C1 segment of cervical spinal cord (tissue), 14 donors: ENCODE measurements around the gene ARMH3.
"Not testable (repeated sequence)": the region's sequence is repeated elsewhere in the genome, so short reads cannot be mapped to it uniquely, and the experiment has no call there.

Source experiments
- DNase-seq, 14 donors: peaks; one replicate each; lab custom pipeline; 2025; lab: John Stamatoyannopoulos, UW

Gene ARMH3

GRCh38 chr10:101993221-101993620 lies 62.8 kb downstream of the ARMH3 start:
- DNase-seq: no peak

DNA sequence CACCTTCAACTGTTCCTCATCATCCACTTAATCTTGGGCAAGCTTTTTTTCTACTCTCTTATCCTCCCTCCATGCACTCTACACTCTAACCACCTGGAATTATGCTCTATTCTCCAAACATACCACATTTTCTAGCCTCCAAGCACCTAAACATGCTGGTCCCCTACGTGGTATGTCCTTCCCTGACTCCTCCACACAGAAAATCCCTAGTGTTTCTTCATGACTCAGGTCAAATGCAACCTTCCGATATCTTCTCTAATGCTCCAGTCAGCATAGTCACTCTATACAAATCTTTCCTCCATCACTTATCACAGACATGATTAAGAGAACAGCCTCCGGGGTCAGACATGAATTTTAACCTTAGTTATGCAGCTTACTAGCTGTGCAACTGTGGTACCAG lies 68.8 kb downstream of the ARMH3 start:
- no peak for DNase-seq

DNA sequence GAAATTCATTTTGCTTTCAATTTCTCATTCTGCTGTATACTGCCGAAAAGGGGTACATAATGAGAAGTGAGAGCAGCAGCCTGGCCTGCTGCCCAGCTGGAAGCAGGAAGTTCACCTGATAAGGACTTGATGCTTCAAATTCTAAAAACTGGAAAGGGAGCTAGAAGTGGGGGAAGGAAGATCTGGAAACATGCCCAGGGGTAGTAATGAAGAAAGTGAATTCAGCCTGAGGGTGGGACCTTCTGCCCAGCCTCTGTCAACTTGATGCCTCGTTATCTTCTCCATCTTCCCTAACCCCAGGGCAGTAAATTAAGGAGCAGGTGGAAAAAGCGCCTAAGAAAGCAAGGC lies 69.4 kb downstream of the ARMH3 start:
- no peak for DNase-seq

DNA sequence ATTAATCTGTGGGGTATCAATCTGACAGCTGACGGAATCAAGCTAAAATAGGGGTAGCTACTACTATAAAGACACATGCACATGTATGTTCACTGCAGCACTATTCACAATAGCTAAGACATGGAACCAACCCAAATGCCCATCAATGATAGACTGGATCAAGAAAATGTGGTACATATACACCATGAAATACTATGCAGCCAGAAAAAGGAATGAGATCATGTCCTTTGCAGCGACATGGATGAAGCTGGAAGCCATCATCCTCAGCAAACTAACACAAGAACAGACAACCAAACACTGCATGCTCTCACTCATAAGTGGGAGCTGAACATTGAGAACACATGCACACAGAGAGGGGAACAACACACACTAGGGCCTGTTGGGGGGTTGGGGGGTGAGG lies 75.3 kb downstream of the ARMH3 start:
- not testable (repeated sequence) for DNase-seq

DNA sequence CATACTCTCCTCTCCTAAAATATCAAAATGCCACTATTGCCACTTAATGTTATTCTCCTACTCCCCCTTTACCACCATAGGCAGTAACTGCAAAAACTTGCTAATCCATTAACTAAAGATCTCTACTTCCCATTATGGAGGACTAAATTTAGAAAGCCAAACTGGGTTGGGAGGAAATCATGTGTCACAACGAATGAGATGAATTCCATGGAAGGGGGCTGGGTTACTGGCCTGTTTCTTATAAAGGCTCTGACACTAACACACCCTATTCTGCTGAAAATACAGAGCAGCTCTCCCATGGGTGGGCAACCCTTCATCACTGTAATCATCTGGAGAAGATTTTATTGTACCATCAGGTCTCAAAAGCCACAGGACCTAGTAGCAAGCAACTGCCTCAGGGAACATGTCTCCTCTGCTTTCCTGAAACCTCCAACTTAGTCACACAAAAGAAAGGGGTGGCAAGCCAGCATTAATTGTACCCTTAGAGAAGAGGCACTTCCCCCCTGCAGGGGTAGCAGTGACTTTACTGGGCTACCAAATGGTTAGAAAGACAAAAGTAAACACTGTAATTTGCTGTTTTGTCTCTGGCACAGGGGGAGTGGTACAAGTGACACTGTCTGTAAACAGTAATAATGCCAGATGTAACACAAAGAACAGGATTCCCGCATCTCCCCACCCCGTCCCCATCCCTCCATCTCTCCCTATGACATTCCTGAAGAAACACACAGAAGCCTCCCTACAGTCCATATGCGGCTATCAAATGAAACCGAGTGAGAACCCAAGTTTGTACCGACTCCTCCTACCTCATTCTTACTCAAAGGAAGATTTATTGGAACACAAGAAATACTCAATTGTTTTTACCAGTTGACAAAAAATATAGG lies 81.6 kb downstream of the ARMH3 start:
- peak in 3 of 14 donors; percentile 2 to 11 (median 4) for DNase-seq

DNA sequence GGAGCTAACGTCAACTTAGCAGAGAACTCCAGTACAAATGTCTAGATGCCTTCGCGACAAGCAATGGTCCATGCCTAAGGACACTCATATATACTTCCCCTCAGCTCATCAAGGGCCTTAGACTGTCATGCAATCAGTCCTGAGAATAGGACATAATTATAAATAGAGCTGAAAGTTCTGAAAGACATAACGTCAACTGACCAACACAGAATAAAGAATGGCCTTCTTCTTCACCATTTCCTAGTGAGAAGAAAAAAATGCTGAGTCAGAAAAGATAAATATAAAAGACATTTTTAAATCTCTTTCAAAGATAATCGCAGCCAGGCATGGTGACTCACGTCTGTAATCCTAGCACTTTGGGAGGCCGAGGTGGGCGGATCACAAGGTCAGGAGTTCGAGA lies 83.2 kb downstream of the ARMH3 start:
- DNase-seq: no peak

DNA sequence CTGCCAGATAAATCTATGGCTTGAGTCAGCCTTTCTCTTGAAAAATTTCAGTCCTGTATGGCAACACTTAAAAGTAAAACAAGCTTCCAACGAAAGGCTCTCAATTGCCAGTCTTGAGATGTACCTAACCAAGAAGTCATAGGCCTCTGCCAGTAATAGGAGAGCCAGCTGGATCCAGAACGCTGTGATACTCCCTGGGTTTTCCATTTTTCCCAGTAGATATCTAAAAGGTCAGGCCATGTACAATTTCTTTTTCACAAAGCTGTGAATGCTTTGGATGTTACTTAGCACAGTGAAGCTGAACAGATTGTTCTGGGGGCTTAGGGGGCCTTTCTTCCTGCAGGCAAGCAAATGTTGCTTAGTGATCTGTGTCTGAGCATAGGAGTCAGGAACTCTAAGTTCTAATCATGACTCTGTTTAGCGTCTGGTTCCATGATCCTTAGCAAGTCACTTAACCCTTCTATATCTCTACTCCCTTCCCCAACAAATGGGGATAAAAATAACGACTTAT lies 86.5 kb downstream of the ARMH3 start:
- no peak for DNase-seq

DNA sequence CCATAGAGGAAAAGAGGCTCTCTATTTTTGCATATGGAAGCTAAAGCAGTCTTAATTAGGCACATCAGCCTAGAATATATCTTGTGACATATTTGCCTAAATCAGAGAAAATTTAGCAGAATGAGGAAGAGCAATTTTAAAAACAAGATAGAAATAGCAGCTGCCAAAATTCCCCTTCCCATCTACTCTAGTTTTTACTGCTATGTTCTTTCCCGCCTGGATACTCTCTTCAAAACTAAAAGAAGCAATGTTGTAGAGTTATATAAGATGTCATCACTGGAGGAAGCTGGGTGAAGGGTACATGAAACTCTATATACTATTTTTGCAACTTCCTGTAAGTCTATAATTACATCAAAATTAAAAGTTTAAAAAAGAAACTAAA lies 87.0 kb downstream of the ARMH3 start:
- no peak for DNase-seq

DNA sequence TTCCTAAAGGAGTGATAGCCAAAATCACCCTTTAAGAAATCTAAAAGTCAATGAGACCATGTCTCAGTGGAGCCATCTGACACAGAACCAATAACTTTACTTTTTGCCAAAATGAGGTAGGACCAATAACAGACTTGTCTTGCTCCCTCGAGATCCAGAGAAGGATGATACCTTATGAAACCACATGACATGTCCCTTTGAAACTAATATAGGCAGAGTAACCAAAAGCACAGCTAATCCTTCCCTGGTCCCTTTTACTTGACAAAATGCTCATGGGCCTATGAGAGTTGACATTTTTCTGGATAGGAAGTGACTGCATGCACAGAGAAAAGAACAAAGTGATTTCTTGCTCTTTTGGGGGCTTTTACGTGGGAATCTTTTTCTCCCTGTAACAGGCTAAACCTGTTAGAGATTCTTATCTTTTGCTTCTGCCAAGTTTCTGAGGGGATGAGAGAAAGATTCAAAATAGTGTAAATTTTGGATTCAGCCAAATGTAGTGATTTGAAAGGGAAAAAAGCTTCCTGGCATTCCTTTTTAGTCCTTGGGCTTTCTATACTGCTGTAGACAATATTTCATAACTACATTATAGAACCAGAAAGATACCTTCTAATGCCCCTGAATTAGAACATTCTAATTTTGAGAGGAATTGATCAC lies 87.6 kb downstream of the ARMH3 start:
- no peak for DNase-seq

- no peak for DNase-seq
These were observed 88.3 kb downstream of the ARMH3 start for GRCh38 chr10:101967713-101968112.

DNA sequence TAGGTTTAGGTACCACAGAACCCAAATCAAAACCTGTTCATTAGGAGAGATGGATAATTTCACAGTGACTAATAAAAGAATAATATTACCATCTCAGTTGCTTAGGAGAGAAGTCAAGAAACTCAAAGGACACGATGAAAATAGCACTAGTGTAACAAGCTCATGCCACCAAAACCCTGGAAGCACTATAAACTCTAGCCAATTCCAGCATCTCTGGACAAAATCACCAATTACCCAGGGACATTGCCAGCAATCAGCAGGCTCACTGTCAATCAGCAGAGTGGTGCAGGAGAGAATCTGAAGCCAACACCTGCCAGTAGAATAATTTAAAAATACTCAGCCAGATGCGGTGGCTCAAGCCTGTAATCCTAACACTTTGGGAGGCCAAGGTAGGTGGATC lies 88.9 kb downstream of the ARMH3 start:
- no peak for DNase-seq

GRCh38 chr10:101965075-101965765 lies 90.8 kb downstream of the ARMH3 start:
- DNase-seq: no peak

DNA sequence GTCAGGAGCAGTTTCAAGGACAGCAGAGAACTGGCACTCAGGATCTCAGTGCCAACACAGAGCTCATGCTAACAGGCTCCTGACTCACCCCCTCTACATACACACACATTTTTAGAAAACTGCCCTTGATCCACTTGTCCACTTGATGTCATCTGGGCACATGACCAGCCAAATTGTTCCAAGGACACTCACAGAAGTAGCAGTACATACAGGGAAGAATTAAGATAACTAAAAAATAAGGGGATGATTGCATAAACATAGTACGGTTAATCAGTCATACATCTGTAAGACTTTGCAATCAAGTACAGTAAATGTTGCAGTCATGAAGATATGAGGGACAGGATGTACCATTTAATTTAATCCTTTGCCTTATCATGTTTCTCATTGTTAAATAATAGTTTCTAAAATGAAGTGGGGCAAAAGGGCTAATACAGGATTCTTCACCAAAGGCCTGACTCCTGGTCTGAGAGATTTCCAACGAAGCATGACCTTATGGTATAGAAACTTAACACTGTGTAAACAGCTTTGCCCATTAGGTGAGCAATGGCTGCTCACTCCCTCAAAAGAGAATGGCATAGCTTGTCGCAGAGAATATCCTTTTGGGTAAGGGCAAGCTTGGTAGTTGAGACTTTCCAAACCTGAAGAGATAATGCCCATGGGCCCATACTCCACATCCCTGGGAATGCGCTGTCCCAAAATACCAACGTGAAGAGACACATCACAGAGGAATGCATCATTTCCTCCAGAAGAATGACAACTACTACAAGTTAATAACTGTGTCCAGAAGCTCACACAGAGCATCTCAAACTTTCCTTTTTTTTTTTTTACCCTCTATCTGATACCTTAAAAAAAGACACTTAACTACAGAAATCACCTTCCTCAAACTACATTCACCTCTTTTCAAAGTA lies 94.1 kb downstream of the ARMH3 start:
- DNase-seq: no peak

- DNase-seq: no peak
These were observed 95.0 kb downstream of the ARMH3 start for GRCh38 chr10:101960879-101961395.

DNA sequence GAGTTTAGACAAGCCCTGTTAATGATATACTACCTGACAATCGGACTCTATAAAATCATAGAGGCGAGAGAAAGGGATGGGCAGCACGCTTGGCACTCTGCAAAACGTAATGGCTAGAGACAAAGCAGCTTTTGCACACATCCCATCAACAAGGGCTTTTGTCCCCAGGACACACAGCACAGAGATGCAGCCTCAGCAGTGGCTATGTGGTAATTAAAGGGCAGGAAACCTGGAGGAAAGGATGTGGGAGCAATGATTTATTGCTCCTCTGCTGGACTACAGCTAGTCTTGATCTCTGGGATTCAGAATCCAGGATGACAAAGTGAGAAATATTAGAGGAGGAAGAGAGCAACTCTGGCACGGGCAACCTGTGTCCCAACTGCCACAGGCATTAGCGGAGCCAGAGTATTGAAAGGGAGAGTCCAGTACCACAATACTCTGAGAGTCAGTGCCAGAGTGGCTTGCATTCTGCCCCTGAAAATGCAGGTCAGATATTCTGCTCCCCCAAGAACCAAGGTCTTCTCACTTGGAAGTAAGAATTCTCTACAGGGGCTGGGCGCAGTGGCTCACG lies 96.5 kb downstream of the ARMH3 start:
- peak in 2 of 14 donors; percentile 9 to 15 for DNase-seq

GRCh38 chr10:101958691-101959090 lies 97.3 kb downstream of the ARMH3 start:
- no peak for DNase-seq

DNA sequence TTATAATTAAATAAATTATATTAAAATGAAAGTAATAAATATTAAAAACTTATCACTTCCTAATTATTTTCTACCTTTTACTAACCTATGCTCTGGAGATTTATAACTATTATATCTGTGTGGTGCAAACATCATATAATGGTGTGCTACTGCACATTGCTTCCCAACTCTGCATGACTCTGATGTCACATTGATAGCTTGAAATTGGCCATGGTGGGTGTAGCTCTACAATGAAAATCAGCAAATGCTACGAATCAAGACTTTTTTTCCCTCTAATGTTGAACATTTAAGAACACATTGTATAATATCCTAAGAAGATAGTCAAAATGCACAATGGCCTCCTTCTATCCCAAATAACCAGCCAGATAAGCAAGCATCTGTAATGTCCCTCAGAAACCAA lies 99.1 kb downstream of the ARMH3 start:
- DNase-seq: no peak

- no peak for DNase-seq
These were observed 99.9 kb downstream of the ARMH3 start for GRCh38 chr10:101956117-101956516.

GRCh38 chr10:101952191-101952590 lies 103.8 kb downstream of the ARMH3 start:
- DNase-seq: no peak

DNA sequence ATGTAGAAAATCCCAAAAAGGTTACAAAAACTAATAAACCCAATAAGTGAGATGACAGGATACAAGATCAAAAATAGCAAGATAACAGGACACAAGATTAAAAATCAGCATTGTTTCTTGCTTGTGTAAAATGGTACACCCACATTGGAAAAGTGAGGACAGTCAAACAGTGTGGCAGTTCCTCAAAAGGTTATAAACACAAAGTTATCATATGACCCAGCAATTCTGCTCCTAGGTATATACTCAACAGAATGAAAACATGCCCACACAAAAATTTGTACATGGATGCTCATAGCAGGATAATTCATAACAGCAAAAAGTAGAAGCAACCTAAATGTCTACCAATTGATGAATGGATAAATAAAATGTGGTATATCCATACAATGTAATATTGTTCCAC lies 105.8 kb downstream of the ARMH3 start:
- no peak for DNase-seq

DNA sequence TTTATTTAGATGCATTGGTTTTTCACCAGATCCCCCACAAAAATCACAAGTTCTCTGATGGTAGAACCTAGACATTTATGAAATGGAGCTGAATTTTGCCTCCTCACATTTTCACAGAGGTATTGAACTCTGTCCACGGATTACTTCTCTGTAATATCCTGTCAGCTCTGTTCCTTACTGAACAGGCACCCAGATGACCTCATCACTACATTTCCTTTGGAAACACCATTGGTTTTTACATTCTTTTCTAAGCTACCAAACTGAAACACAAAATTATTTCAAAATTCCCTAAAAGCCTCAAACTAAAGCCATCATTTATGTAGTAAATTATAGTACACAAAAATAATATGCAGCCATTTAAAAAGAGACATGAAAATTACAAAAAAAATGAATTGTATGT lies 114.1 kb downstream of the ARMH3 start:
- no peak for DNase-seq
